Epithelial cell of esophagus (primary cell): ENCODE data around the gene BCL2L15.
A peak's percentile ranks its signal among the peaks of the same experiment; 100 is the strongest.

Experiments used
- DNase-seq: peaks from one replicate; pipeline ENCODE4 v3.0.0; 2010; ENCODE audit warnings: low read depth
- H3K4me3 ChIP-seq: 2 replicates; pipeline ENCODE4 v1.5.1; 2011; ENCODE audit warnings: mild to moderate bottlenecking, low read length, control low read depth
- CTCF ChIP-seq: IDR thresholded peaks from 2 replicates; pipeline ENCODE4 v1.5.1; 2011; ENCODE audit warnings: low read depth, mild to moderate bottlenecking, low read length, control low read depth, inconsistent platforms; ENCODE audit not compliant: insufficient read depth; ENCODE audit errors: missing control alignments

BCL2L15 gene

GRCh38 chr1:113834716-113835115, 52.7 kb downstream of the BCL2L15 start:
- peak; percentile 55 for DNase-seq
- no peak for TF ChIP-seq CTCF
- H3K4me3 ChIP-seq = no peak overlapping the region
